ENCODE results near the gene AP4E1. TPM values are rescaled to one million over a fixed set of nuclear protein-coding genes. Genes with fewer than 3 reads are reported as not detected.

AP4E1 gene
- total RNA-seq, 6 donors from 2014 or later = 6.8 to 11.5 (median 9.4) TPM

GRCh38 chr15:50973605-50974004, 65.1 kb downstream of the AP4E1 start:
- H3K27me3 ChIP-seq = no peaks in the 10 kb centered on the region
- H3K4me3 ChIP-seq = no peak overlapping the region
- TF ChIP-seq EP300 (IDR thresholded peaks at IDR 0.05) (no peak), POLR2AphosphoS5 (IDR thresholded peaks at IDR 0.05) (no peak), CTCF (IDR thresholded peaks at IDR 0.05) (no peak), POLR2A (IDR thresholded peaks at IDR 0.05) (no peak)
- peaks cover 0 to 2% (median 0%) of the 10 kb centered on the region in 4 donors for H3K4me1 ChIP-seq
- H3K27ac ChIP-seq = no peak overlapping the region
- peaks cover 0 to 57% (median 22%) of the 10 kb centered on the region in 4 donors for H3K36me3 ChIP-seq
- DNase-seq (no peak), ATAC-seq (ENCODE audit: low FRiP score in 2 of 2) (no peak)
- H3K9me3 ChIP-seq = peaks cover 6 to 21% (median 10%) of the 10 kb centered on the region in 4 donors
- 70 to 96% methylated on average over 4 of the region's 4 CpGs for WGBS, 2 donors

GRCh38 chr15:50977162-50977561, 68.7 kb downstream of the AP4E1 start:
- H3K27me3 ChIP-seq = no peaks in the 10 kb centered on the region
- 69 to 77% methylated on average over 2 of the region's 2 CpGs for WGBS, 2 donors

GRCh38 chr15:50978580-50978979, 70.1 kb downstream of the AP4E1 start:
- 95 to 98% methylated on average over 4 of the region's 4 CpGs for WGBS, 2 donors
- Histone ChIP-seq H3K36me3 (peaks cover 0 to 24% (median 4%) of the 10 kb centered on the region in 4 donors), H3K4me1 (peaks cover 0 to 2% (median 0%) of the 10 kb centered on the region in 4 donors), H3K9me3 (no peaks in the 10 kb centered on the region), H3K4me3 (no peak overlapping the region), H3K27me3 (no peaks in the 10 kb centered on the region), H3K27ac (no peak overlapping the region)
- no peak for DNase-seq
- no peak for ATAC-seq (ENCODE audit: low FRiP score in 2 of 2)
- TF ChIP-seq CTCF (IDR thresholded peaks at IDR 0.05) (no peak), POLR2AphosphoS5 (IDR thresholded peaks at IDR 0.05) (no peak), EP300 (IDR thresholded peaks at IDR 0.05) (no peak), POLR2A (IDR thresholded peaks at IDR 0.05) (no peak)

More at GRCh38 chr15:50977162-50977561, 68.7 kb downstream of the AP4E1 start:
- no peak for DNase-seq
- Histone ChIP-seq H3K4me1 (peaks cover 0 to 2% (median 0%) of the 10 kb centered on the region in 4 donors), H3K9me3 (peaks cover 0 to 4% (median 0%) of the 10 kb centered on the region in 4 donors), H3K4me3 (no peak overlapping the region), H3K36me3 (peaks cover 0 to 36% (median 8%) of the 10 kb centered on the region in 4 donors), H3K27ac (no peak overlapping the region)
- no peak for TF ChIP-seq POLR2A (IDR thresholded peaks at IDR 0.05)
- no peak for TF ChIP-seq CTCF (IDR thresholded peaks at IDR 0.05)
- no peak for TF ChIP-seq POLR2AphosphoS5 (IDR thresholded peaks at IDR 0.05)
- no peak for TF ChIP-seq EP300 (IDR thresholded peaks at IDR 0.05)
- ATAC-seq (ENCODE audit: low FRiP score in 2 of 2) = no peak

GRCh38 chr15:50979041-50979440, 70.6 kb downstream of the AP4E1 start:
- no peak for ATAC-seq (ENCODE audit: low FRiP score in 2 of 2)

More at GRCh38 chr15:50979041-50979440, 70.6 kb downstream of the AP4E1 start:
- no peak overlapping the region for H3K27ac ChIP-seq
- peaks cover 0 to 24% (median 5%) of the 10 kb centered on the region in 4 donors for H3K36me3 ChIP-seq
- H3K27me3 ChIP-seq = no peaks in the 10 kb centered on the region
- DNase-seq = no peak
- no peaks in the 10 kb centered on the region for H3K9me3 ChIP-seq
- peaks cover 0 to 2% (median 0%) of the 10 kb centered on the region in 4 donors for H3K4me1 ChIP-seq
- TF ChIP-seq EP300 (IDR thresholded peaks at IDR 0.05) (no peak), CTCF (IDR thresholded peaks at IDR 0.05) (no peak), POLR2A (IDR thresholded peaks at IDR 0.05) (no peak), POLR2AphosphoS5 (IDR thresholded peaks at IDR 0.05) (no peak)
- 92 to 97% methylated on average over 1 of the region's 1 CpG for WGBS, 2 donors
- H3K4me3 ChIP-seq = no peak overlapping the region
